GM21825 (cell line): ENCODE data around the gene CCDC54.
A peak's percentile ranks its signal among the peaks of the same experiment; 100 is the strongest.

Source experiments
- ATAC-seq: cut with Tn5 transposase; IDR thresholded peaks from one replicate; pipeline ENCODE4 v1.9.1; 2021; ENCODE audit warnings: mild to moderate bottlenecking, moderate library complexity; ENCODE audit not compliant: unreplicated experiment

CCDC54 gene

DNA sequence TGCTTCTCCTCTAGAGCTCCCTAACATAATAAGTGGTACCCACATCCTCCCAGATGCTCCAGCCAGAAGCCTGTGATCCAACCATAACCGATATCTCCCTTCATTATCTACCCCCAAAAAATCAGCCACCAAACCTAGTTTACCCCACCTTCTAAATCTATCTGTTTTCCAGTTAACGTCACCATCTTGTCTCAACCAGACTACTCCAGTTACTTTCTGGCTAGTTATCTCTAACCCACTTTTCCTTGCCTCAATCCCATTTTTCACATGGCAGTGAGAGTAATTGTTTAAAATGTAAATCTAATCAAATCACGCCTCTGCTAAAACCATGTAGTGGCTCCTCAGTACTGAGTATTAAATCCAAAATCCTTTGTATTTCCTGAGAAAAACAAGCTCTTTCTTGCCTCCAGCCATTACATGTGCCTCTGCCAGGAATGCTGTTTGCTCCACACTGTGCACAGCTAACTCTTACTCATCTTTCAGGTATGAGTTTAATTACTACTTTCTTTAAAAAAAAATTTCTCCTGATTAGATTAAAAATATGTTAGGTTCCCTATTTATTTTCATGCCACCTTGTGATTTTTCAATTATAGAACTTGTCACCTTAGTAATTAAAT lies 15.4 kb downstream of the CCDC54 start:
- ATAC-seq, result no peak

DNA sequence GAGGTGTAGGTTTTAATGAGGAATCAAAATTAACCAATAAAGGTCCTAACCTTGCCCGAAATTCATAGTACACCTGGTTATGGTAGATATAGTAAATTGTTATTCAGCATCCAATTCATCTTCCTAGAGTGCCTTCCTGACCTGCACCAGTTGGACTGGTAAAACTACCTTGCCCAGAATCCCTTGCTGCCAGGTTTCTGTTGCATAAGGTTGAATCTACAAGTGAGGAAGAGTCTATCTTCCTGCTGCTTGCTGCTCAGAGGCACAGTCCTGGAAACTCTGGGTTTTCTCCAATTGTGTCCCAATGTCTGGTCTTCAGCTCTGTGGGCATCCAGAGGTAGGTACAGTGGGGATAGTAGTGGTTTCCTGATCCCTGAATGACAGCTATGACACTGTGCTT lies 17.3 kb downstream of the CCDC54 start:
- ATAC-seq, result no peak

DNA sequence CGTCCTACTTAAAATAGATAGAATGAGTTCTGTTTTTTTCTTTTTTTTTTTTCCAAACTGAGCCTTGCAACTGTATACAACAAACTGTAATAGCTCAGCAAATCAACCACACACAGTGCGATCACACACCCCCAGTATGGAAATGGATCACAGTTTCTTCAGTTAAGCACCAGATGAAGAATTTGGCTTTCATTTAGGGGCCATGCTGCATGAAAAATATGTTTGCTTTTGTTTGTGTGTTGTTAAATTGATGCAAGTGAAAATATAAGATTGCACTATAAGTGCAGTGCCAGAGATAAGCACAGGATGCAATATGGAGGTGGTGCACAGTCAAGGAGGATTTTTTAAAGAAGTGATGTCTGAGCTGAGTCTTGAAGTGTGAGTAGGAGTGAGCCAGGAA lies 17.8 kb downstream of the CCDC54 start:
- no peak for ATAC-seq

- no peak for ATAC-seq
Observed at GRCh38 chr3:107401301-107401700, 24.1 kb downstream of the CCDC54 start.

- no peak for ATAC-seq
Observed at GRCh38 chr3:107402214-107402613, 25.0 kb downstream of the CCDC54 start.

DNA sequence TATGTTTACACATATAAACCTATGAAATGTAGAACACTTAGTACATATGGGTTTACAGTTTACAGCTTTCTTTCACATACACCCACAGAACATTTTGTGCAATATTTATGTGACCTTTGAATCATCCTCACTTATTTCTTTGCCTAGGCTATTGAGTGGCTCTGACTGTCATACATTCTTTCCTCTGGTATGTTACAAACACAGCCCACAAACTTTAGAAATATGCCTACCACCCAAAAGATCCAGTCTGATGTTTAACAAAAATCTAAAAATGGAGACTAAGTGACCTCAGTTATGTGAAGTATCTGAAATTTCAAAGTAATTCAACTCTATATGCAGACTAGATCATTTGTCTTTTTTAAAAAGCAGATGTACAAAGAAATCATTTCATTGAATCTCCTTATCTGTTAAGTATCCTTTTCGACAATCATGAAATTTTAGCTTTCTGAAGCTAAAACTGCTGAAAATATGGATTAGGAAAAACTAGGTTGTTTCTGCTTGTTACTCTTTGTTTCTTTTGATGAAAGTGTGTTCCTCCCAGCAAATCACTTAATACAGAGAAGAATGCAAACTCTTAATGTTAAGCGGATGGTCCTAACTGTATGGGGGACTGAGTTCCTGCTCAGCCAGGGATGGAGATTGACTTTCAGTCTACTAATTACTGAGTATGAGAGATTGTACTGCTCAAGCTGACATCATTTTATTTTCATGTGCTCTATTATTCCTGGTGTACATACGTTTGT lies 27.7 kb downstream of the CCDC54 start:
- ATAC-seq, result no peak

GRCh38 chr3:107407355-107407754 lies 30.1 kb downstream of the CCDC54 start:
- ATAC-seq, result no peak

DNA sequence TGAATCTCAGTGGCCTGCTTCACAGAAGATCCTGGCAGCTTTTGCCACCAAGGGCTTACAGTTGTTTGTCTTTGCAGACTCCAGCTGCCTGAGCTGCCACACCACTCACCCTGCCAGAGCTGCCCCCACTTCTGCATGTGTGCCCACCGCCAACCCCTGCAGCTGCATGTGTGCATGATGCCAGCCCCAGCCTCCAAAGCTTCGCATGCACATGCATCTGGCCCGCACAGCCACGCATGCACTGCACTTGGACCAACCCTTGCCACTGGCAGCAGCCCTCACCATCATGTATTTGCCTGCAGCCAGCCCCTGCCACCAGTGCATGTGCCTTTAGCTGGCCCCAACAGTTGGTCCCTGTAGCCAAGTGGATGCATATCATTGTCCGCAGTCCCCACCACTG lies 31.3 kb downstream of the CCDC54 start:
- no peak for ATAC-seq

- no peak for ATAC-seq
Observed at GRCh38 chr3:107409365-107409764, 32.1 kb downstream of the CCDC54 start.

- ATAC-seq, result no peak
Observed at GRCh38 chr3:107410606-107411005, 33.4 kb downstream of the CCDC54 start.

DNA sequence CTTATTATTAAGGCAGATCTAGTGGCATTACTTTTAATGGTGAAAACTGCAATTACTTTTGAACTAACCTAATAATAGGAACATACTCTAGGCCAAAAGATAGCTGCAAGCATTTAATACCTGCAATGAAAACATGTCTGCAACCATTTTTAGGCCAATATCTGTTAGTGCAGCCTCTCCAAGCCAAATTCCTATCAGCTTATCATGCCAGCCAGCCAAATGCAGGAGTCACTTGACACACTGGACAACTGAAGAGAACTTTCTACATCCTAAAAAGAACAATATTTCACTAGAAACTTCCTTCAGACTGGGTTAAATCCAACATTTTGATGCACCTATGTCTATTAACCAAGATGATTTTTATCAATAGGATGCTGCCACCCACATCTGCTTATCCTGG lies 33.8 kb downstream of the CCDC54 start:
- ATAC-seq, result no peak

GRCh38 chr3:107411779-107412178 lies 34.5 kb downstream of the CCDC54 start:
- no peak for ATAC-seq

DNA sequence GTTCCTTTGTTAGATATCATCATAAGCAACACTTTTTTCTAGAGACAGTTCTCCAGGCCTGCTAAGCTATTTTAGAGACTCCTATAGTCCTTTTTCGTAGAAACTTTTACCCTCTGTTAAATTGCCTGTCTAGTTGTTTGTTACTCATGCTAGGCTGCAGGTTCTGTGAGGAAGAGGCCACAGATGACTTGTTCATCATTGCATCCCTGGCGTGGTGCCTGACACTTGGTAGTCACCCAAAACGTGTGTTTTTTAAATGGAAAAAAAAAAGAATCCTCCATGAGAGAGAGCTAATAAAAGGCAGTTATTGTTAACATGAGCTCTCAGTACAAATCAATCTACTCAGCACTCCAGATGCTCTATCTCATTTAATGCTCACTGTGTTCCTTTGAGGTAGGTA lies 35.1 kb downstream of the CCDC54 start:
- no peak for ATAC-seq

GRCh38 chr3:107413264-107413663 lies 36.0 kb downstream of the CCDC54 start:
- no peak for ATAC-seq

- ATAC-seq, result peak; percentile 88
Observed at GRCh38 chr3:107414325-107414964, 37.2 kb downstream of the CCDC54 start.

DNA sequence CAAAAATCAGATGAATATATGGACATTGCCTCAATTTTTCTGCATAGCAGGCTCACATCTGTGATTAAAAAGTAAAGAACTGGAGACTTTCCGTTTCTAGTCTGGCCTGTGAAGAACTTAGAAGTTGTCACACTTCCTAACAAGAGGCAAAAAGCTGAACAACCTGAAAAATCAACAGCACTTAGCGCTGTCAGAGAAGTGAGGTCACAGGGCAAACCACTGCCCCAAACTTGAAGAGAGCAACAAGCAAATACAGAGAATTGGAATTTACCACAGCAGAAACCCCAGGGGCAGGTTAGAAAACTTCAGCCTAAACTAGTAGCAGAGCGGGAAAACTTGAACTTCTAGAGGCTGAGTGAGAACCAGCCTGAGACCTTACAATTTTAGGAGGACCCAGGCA lies 38.9 kb downstream of the CCDC54 start:
- no peak for ATAC-seq

DNA sequence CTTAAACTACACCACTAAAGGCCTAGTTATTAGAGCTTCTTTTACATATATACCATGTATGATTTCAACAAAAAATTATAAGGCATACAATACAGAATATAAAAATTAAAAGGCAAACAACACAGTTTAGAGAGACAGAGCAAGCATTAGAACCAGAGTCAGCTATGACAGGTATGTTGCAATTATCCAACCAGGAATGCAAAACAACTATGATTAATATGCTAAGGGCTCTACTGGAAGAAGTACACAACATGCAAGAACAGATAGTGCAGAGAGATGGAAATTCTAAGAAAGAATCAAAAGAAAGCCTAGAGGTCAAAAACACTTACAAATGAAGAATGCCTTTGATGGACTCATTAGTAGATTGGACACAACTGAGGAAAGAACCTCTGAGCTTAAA lies 39.6 kb downstream of the CCDC54 start:
- ATAC-seq, result no peak

DNA sequence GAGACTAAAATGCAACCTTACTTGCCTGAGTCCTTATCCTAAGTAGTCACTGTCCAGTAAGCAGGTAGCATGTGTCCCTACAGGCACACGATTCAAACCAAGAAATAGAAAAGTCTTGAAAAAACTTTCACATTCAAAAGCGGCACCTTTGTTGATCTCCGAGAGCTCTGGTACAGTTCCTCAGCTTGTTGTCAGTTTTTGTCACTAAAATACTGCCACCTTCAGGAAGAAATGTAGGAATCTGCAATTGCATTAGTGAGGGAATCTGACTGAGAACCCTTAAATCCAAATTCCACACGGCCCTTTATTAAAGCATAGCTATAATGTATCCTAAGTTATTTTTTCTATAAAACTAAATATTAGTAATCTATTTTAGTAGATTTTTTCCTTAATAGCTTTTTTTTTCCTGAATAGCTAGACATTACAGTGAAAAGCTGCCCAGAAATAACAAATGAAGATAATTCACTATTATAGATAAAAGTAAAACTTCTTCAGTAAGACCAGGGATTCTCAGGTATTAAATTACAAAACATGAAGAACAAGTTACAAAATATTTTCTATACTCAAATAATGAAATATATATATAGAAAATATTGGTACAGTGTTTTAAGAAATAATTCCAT lies 44.0 kb downstream of the CCDC54 start:
- ATAC-seq, result peak; percentile 78

- no peak for ATAC-seq
Observed at GRCh38 chr3:107421881-107422280, 44.6 kb downstream of the CCDC54 start.

DNA sequence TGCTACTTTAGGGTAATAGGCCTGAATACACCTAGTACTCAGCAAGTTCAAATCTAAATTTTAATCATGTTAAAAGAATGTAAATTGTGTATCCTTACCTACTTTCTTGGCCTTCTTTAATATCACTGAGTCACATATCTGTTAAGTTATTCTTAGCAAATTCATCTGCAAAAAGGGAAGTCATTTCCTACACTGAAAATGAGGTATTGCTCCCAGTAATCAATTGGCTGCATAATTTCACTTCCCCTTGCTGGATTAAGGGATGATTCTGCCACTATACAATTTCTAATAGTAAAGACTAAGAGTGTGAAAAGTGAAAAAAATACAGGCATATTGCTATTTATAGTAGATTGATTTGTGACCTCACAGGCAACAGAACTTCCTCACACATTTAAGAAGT lies 47.8 kb downstream of the CCDC54 start:
- ATAC-seq, result no peak

DNA sequence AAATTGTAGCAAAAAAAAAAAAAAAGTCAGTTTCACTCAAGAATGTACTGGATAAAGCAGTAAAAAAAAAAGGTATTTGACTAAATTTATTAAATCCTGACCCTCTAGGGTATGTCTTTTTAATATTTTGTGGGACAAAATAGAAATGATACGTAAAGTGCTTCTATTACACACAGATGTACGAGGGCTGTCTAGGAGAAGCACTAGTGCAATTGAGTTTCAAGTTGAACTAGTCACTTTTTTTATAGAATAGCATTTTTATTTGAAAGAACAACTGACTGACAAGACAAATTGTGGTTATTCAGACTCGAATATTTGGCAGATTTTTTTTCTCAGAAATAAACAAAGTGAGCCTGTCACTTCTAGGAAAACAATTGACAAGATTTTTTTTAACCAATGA lies 49.0 kb downstream of the CCDC54 start:
- no peak for ATAC-seq
